Subcutaneous adipose tissue (tissue), 4 donors: ENCODE results near the gene HDAC10. TPM values are rescaled to one million over a fixed set of nuclear protein-coding genes. Genes with fewer than 3 reads are reported as not detected.

Source experiments
- total RNA-seq, 4 donors: library from RNA; depleted of rRNA; stranded (reverse); fragments of >200 nt; gene quantifications; one replicate each; pipeline ENCODE4 v1.1.0, GENCODE V29; 2016
- TF ChIP-seq, protein P1 (sequence below): fragments of 450-650 bp; IDR thresholded peaks from one replicate; pipeline ENCODE4 v1.5.1; 2016; ENCODE audit warnings: low read depth, mild to moderate bottlenecking, control low read depth, antibody characterized with exemption, moderate library complexity

Gene HDAC10
- total RNA-seq, 4 donors from 2014 or later, result 10.4 to 55.0 (median 22.7) TPM

DNA sequence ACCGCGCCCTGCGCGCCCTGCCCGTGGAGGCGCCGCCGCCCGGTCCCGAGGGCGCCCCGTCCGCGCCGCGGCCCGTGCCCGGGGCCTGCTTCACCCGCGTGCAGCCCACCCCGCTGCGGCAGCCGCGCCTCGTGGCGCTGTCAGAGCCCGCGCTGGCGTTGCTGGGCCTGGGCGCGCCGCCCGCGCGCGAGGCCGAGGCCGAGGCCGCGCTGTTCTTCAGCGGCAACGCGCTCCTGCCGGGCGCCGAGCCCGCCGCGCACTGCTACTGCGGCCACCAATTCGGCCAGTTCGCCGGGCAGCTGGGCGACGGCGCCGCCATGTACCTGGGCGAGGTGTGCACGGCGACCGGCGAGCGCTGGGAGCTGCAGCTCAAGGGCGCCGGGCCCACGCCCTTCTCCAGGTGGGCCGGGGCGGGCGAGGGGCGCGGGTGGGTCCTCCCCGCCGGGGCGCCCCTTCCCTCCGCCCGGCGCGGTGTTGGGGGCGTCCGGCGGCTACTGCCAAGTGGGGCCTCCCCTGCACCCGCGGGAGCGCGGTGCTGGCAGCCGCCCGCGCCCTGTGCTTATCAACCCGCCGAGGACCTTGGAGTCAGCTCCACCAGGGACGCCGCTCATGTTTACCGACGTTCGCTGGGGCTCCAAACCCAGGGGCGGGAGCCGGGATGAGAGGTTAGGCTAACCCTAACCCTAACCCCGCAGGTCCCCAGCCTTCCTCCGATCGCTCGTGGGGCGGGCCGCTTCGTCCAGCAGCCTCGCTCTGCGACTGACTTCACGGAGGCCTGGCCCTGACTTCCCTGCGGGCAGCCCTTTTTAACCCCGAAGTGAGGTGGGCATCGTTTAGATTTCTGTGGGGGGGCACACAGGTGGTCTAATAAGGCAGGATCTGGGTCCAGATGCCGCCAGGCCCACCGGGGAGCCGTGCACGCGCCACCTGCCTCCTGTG, 49.6 kb downstream of the HDAC10 start:
- TF ChIP-seq, protein P1, sequence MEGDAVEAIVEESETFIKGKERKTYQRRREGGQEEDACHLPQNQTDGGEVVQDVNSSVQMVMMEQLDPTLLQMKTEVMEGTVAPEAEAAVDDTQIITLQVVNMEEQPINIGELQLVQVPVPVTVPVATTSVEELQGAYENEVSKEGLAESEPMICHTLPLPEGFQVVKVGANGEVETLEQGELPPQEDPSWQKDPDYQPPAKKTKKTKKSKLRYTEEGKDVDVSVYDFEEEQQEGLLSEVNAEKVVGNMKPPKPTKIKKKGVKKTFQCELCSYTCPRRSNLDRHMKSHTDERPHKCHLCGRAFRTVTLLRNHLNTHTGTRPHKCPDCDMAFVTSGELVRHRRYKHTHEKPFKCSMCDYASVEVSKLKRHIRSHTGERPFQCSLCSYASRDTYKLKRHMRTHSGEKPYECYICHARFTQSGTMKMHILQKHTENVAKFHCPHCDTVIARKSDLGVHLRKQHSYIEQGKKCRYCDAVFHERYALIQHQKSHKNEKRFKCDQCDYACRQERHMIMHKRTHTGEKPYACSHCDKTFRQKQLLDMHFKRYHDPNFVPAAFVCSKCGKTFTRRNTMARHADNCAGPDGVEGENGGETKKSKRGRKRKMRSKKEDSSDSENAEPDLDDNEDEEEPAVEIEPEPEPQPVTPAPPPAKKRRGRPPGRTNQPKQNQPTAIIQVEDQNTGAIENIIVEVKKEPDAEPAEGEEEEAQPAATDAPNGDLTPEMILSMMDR, result no peak

DNA sequence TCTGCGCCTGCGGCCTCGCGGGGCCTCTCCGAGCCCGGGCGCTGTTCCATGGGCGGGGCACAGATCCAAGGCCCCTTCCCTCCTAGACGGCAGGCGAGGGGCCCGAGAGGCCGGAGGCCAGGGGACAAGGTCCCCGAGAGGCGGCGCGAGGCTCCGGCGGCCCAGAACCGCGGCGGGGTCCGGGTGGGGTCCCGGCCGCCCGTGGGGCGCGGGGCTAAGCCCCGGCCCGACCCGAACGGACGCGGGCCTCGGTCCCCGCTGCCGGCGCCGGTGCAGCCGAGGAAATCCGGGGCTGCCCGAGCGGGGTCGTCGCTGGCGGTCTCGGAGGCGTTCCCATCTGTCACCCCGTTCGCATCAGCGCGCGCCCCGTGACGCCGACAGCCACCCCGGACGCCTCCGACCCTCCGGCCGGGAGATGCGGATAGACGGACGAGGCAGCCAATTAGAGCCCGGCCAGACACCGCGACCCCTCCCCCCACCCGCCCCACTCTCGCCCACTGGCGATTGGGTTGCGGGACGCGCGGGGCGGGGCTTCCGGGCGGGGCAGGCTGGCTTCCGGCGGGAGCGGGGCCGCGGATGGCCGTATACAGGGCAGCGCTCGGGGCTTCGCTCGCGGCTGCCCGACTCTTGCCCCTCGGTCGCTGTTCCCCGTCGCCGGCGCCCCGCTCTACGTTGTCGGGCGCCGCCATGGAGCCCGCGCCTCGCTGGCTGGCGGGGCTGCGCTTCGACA, 50.4 kb downstream of the HDAC10 start, which contains the start of gene SELENOO:
Gene SELENOO, plus strand, starts transcription at position 551 of the 730 bp plus-strand sequence. Its CDS starts 26 bp downstream, at position 577.
- TF ChIP-seq, protein P1, result no peak

DNA sequence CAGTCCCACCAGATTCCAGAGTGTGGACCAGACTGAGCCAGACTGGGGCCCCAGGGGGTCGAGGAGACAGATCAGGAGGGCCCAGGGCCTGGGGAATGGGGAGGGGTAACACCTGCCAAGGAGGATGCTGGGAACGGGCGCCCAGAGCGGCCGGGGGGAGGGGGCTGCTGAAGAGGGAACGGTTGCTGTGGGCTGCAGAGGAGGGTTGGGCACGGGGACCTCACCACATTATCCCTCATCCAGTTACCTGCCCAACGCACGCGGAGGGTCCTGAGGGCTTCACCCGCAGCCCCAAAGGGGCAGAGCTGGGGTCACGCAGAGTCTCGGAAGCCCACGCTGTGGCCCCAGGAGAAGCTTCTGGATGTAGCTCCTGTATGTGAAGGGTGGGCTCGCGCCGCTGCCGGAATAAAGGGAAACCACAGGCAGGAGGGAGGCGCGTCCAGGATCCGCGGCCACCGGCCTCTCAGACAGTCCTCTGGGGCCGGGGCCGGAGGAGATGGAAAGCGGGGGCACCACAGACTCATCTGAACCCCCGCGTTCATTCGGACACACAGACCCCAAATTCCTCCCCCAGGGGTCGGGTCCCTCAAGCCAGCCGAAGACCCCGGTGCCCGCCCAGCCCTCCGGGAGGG, 51.1 kb downstream of the HDAC10 start:
- TF ChIP-seq, protein P1, result no peak

DNA sequence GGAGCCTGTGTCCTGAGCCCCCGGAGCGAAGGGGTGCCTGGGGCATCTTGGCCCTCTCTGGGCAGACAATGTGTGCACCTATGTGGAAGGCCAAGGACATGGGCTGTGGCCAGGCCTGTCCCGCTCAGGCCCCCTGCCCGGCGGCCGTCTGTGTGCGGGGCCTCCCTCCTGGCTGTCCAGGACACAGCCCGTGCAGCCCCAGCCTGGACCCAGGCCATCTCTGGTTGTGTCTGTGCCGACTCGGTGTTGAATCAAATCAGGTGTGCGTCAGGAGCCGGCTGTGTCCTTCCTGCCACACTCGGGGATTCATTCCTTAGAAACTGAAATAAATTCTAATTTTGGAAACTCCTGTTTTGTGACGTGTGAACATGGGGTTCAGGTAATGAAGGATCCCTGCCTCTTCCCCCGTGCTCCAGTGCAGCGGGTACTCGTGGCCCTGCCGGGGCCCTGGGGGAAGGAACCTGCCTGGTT, 51.8 kb downstream of the HDAC10 start:
- TF ChIP-seq, protein P1, result no peak

DNA sequence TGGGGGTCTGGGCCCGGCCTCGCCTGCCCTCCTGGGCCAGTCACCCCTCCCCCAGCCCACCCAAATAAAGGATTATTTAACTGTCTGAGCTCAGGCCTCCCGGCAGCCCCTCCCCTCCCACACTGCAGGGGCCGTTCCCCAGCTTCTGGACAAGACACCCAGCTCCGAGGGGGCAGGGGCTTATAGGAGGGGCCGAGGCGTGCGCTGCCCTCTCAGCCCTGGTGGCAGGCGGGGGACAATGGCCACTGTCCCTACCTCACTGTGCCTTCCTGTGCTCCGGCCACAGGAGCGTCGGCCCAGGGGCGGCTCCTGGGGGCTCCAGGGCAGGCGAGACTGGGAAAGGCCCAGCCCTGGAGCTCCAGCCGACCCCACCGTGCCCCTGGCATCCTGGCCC, 52.4 kb downstream of the HDAC10 start:
- TF ChIP-seq, protein P1, result no peak

DNA sequence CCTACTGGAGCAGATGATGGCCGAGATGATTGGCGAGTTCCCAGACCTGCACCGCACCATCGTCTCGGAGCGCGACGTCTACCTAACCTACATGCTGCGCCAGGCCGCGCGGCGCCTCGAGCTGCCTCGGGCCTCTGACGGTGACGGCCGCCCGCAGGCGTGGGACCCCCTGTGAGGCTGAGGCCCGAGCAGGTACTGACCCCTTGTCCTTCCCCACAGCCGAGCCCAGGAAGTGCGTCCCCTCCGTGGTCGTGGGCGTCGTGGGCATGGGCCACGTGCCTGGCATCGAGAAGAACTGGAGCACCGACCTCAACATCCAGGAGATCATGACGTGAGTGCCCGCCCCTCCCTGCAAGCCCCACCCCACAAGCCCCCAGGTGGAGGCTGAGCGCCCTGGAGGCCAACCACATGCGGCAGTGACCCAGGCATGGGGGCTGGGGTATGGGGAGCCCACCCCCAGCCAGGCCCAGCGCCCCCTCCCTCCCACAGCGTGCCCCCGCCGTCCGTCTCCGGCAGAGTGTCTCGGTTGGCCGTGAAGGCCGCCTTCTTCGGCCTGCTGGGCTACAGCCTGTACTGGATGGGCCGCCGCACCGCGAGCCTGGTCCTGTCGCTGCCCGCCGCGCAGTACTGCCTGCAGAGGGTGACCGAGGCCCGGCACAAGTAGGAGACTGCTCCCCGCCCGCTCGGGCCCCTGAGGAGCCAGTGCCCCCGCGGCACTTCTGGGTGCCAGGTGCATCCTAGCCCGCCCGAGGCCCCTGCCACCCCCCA, 53.0 kb downstream of the HDAC10 start:
- TF ChIP-seq, protein P1, result no peak
